ENCODE results near the gene CRADD. TPM values are rescaled to one million over a fixed set of nuclear protein-coding genes. Genes with fewer than 3 reads are reported as not detected.

The CRADD gene
- total and polyA plus RNA-seq, 2 of the 4 experiments (the other 2 are of a cell fraction), result 11.1 to 14.0 TPM

DNA sequence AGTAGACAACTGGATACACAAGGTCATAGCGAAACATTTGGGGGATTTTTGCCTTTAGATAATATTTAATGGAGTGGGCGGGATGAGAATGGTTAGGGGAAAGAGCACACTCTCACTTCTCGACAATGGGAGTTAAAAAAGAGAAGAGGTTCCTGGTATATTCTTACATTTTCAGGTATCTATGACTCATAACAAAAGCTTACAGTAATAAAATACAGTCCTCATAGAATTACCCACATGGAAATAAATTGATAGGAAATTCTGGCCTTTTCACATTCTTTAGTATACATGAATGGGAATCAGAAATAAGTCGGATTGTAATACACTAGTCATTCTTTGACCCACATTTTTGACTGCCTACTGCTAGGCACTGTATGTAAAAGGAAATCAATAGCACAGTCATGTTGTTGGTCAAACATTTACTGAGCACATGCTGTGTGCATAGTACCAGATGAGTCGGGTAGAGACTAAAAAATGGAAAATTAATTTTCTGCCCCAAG is 8.2 kb upstream of the CRADD start:
- TF ChIP-seq NFE2L2 (IDR thresholded peaks at IDR 0.05; ENCODE audit: low read depth, low read length), result no peak
- Histone ChIP-seq H3K36me3 (ENCODE audit: control insufficient read depth, insufficient read depth, low read length) (no peaks in the 10 kb centered on the region), H4K91ac (ENCODE audit: insufficient read depth, low read depth, low read length) (no peak overlapping the region), H3K27me3 (ENCODE audit: control insufficient read depth, insufficient read depth, low read length) (no peaks in the 10 kb centered on the region), H3K9ac (ENCODE audit: low read depth, low read length) (no peak overlapping the region), H2BK20ac (ENCODE audit: low read depth, low read length) (no peak overlapping the region), H3K4me2 (ENCODE audit: low read depth, low read length) (no peak overlapping the region), H4K8ac (ENCODE audit: low read depth in 2 of 2, low read length in 2 of 2) (no peak overlapping the region), H2BK120ac (ENCODE audit: low read depth, low read length) (no peak overlapping the region), H3K9me1 (ENCODE audit: insufficient read depth, low read length) (no peaks in the 10 kb centered on the region), H3K79me1 (ENCODE audit: low read depth in 1 of 2, low read length in 2 of 2) (no peaks in the 10 kb centered on the region), H3K14ac (replicated peaks; ENCODE audit: low read depth, low read length) (no peak overlapping the region), H4K20me1 (ENCODE audit: insufficient read depth, low read length) (no peaks in the 10 kb centered on the region), H2BK15ac (ENCODE audit: low read depth, low read length) (no peak overlapping the region), H3K27ac (ENCODE audit: insufficient read depth, low read length) (no peak overlapping the region), H2AK5ac (ENCODE audit: low read depth, low read length) (no peak overlapping the region), H3K4me1 (ENCODE audit: control insufficient read depth, insufficient read depth, low read length) (no peaks in the 10 kb centered on the region), H2AFZ (replicated peaks; ENCODE audit: low read length, poor library complexity) (no peak overlapping the region), H3K56ac (ENCODE audit: extremely low read depth, insufficient read depth, low read length) (no peak overlapping the region), H3K4ac (ENCODE audit: low read depth, low read length) (no peak overlapping the region), H3K4me3 (ENCODE audit: insufficient read depth, low read depth, low read length) (no peak overlapping the region), H3K9me3 (ENCODE audit: control insufficient read depth, insufficient read depth, low read length) (peaks cover 5% of the 10 kb centered on the region), H3K23ac (ENCODE audit: low read depth, low read length) (no peak overlapping the region), H2AK9ac (replicated peaks; ENCODE audit: low read depth, low read length, poor library complexity) (no peak overlapping the region), H2BK5ac (ENCODE audit: low read depth, low read length, poor library complexity, severe bottlenecking) (no peak overlapping the region), H4K5ac (ENCODE audit: low read depth, low read length) (no peak overlapping the region), H3K18ac (ENCODE audit: low read depth, low read length) (no peak overlapping the region)
- intact Hi-C loops (cut with micrococcal nuclease), result no loop called here
- ChIA-PET POLR2A (ENCODE audit: unreplicated experiment) (no interaction called here), CTCF (no interaction called here)
- dilution Hi-C loops (cut with HindIII; ENCODE audit: low sequenced_read_pairs, unreplicated experiment), result no loop called here
- in situ Hi-C loops (cut with MboI; ENCODE audit: low sequenced_read_pairs), result no loop called here
- DNase-seq, result no peak
- no CpG with 5 or more reads among the region's 5 CpGs for WGBS, 2 experiments (ENCODE audit: extremely low coverage in 2 of 2, insufficient read length in 1 of 2)
- ATAC-seq (ENCODE audit: low read depth), result no peak
- no TSS peak for BruUV-seq (replicated peaks)

Data from IMR-90 (cell line).